Fibroblast of lung (primary cell): Measurements from ENCODE around the gene MRPL16.

Source experiments
- EZH2 ChIP-seq: IDR thresholded peaks from 2 replicates; pipeline ENCODE4 v1.5.1; 2012; ENCODE audit warnings: low read length, control low read depth, mild to moderate bottlenecking; ENCODE audit errors: missing control alignments
- TF ChIP-seq, protein P1 (sequence below), 2 donors: IDR thresholded peaks in 1 of 2; conservative IDR thresholded peaks in 1 of 2; 1 replicate in 1 of 2; 2 replicates in 1 of 2; pipeline ENCODE4 v1.5.1; 2011 to 2012; ENCODE audit warnings: low read length in 2 of 2, control low read depth in 1 of 2, inconsistent platforms in 1 of 2, low read depth in 1 of 2, mild to moderate bottlenecking in 1 of 2

DNA sequence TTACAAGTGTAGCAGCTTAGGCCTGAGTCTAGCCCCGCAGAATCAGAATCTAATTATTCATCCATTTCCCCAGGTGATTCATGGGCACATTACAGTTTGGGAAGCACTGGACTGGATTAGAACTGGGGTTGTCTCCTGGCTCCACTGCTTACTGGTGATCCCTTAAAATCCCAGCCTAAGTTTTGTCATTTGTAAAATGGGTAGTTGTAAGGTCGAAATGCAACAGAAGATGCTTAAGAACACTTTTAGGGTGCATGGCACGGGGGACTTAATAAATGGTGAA lies 54.1 kb downstream of the MRPL16 start:
- TF ChIP-seq, protein P1, sequence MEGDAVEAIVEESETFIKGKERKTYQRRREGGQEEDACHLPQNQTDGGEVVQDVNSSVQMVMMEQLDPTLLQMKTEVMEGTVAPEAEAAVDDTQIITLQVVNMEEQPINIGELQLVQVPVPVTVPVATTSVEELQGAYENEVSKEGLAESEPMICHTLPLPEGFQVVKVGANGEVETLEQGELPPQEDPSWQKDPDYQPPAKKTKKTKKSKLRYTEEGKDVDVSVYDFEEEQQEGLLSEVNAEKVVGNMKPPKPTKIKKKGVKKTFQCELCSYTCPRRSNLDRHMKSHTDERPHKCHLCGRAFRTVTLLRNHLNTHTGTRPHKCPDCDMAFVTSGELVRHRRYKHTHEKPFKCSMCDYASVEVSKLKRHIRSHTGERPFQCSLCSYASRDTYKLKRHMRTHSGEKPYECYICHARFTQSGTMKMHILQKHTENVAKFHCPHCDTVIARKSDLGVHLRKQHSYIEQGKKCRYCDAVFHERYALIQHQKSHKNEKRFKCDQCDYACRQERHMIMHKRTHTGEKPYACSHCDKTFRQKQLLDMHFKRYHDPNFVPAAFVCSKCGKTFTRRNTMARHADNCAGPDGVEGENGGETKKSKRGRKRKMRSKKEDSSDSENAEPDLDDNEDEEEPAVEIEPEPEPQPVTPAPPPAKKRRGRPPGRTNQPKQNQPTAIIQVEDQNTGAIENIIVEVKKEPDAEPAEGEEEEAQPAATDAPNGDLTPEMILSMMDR (conservative IDR thresholded peaks at IDR 0.05 in 1 of 2, IDR thresholded peaks at IDR 0.05 in 1 of 2; ENCODE audit: low read depth in 1 of 2, low read length in 2 of 2): no peak
- no peak for TF ChIP-seq EZH2
